Mucosa of gallbladder (tissue), 1 donor: ENCODE measurements around the gene NDUFC1. TPM values are rescaled to one million over a fixed set of nuclear protein-coding genes. Genes with fewer than 3 reads are reported as not detected.
"Not testable (repeated sequence)": the region's sequence is repeated elsewhere in the genome, so short reads cannot be mapped to it uniquely, and the experiment has no call there.

Experiments used
- DNase-seq: peaks from one replicate; pipeline ENCODE4 v3.0.0-alpha.2; 2020; ENCODE audit warnings: low spot score
- total RNA-seq: library from RNA; stranded (reverse); gene quantifications from one replicate; pipeline ENCODE4 v1.2.1, GENCODE V29; 2021
- donor health status: DM: no; HTN: no; CAD: no.

The NDUFC1 gene
- total RNA-seq, 1 donor from 2014 or later = 69.4 TPM

DNA sequence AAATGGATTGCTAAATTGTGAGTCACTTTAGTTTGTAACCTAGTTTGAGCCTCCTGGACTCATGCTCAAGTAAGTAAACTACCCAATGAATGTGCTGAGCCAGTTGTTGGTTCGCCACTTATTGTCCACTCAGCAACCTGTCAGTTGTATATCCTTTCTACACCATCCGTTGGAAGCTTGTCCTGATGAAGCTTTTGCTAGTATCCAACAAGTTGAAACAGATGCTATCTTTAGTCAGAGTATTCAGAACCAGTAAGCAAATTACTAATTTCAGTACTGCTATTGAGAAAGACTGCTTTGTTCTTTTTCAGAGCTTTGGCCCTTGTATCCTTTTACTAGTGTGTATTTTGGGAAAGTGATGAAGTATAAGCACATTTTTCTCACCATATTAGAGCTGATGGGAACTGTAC, 5.3 kb downstream of the NDUFC1 start:
- DNase-seq = no peak

DNA sequence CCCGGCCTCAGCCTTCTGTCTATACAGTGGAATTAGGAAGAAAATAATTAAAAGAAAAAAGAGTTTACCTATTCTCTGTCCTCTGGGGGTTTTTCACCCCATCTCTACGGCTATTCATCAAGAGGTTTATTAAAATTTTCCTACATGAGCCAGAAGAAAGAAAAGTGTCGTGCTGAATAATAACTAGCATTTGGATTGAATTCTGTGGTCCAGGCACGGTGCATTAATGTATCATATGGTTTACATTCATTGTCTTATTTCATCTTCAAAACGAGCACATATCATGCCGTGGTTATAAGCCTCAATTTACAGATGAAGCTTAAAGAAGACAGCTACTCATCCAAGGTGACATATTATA, 6.4 kb downstream of the NDUFC1 start:
- no peak for DNase-seq

DNA sequence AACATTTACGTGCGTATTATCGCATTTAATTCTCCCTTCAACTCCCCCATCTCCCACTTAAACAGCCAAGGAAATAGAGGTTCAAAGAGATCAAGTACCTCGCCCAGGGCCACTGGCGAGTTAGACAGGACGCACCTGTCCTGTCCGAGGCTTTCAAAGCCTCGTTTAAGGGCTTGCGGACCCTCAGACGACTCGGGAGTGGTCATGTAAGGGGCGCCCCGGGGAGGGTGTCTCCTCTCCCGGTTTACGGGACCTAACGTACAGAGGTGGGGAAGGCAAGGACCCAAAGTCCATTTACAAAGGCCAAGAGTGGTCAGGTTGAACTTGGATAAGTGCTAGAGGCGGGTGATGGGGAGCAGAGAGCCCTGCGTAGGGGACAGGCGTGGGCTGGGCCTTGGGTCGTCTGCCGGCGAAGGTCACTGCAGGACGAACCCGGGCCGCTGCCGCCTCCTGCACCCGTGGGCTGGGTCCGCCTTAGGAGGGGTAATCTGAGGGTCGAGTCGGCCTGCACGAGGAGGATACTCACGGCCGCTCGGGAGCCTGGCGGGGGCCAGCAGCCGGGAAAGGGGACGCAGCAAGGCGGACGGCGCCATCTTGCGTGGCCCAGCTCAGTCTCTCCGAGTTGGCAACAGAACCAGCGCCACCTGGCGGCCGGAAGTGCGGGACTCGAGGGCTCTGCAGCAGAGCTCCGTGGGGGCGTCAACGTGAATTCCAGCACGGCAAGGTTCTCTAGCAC, 6.9 kb downstream of the NDUFC1 start:
- DNase-seq = peak; percentile 97

DNA sequence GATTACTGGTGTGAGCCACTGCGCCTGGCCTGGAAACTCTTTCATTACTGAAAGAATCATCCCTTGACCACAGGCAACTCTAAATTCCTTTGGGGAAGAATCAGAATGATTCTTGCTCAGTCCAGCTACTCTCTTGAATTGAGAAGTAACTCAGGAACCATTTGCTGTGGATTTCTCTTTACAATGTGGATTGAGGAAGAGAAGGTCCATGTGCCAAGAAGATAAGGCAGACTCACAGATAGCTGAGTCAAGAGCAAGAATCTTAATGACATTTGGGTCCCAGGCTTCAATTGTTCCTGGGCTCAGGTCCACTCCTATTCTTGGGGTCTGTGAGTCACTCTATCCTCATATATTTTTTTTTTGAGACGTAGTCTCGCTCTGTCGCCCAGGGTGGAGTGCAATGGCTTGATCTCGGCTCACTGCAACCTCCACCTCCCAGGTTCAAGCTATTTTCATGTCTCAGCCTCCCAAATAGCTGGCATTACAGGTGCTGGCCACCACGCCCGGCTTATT, 16.0 kb downstream of the NDUFC1 start:
- no peak for DNase-seq

DNA sequence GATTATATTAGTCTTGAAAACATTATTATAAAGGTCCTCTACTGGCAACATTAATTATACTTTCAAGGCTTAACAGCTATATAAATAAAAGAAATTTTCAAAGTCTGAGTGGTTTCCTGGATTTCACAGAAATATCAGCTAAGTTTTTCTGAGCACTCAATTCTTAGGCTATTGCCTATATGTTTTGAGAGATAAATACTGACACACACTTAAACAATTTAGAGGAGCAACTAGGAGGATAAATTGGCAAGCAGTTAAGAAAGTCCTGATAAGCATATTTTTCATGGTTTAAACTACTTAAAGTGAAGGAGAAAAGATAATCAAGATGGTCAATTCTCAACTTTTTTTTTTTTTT, 19.6 kb downstream of the NDUFC1 start:
- no peak for DNase-seq

DNA sequence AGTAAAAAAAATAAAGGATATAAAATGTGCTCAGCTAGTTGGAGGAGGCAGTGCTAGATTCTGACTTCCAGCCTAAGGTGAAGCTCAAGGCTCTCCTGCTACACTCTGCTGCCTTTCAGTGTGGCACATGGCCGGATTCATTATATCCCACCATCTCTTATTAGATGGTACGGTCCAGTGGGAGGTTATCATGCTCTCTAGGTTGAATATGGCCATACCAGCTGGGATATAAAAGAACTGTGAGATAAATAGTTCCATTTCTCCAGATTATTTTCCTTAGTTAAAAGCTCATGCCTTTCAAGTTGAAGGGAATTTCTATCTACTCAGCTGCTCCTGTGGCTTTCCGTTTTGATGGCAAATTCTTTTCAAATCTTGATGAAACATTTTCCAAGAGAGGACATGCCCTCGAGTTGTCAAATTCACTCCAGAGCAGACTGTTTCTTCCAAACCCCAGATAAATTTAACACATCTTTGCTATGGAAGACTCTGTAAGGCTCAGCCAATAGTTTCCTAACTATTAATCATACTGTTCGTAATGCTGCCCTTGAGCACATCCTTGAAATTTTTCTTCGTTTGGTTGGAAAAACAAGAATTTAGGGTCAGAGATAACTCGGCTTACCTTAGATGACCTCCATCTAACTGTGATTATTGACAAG, 20.1 kb downstream of the NDUFC1 start:
- no peak for DNase-seq

DNA sequence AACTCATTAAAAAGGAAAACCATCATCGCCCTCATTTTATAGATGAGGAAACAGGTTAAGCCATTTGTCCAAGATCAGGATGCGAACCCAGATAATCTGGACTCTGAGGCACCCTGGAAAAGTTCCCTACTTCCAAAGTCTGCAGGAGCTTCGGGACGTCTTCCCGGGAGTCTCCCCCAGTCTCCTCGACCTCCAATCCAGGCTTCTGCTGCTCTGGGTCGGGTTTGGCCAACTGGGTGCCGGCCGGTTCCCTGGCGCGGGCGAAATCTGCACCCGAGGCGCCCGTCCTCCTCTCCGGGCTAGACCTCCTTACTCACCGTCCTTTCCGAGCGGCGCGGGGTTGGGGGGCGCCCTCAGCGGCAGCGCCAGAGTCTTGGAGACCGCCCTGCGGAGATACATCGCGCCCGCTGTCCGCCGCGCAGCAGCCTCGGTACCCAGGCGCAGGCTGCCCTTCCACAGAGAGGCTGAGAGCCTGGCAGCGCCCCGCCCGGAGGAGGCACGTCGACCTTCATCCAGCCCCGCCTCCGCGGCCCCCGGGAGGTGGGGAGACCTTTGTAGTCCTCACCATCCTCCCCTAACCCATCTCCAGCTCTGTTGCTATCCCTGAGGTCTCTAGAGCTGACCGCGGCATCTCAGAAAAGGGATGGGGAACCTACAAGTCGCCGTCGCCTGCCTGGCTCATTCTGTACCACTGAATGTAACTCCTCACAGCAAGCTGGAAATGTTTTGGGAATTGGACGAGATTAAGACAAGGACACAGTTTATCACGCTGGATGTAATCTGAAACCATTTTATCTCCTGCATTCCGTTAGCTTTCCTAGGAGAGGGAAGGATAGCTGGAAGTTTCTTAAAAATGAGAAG, 22.3 kb downstream of the NDUFC1 start, which contains the start of gene MGARP:
Gene MGARP, minus strand, starts transcription at position 466 of the 861 bp plus-strand sequence. Its CDS starts 67 bp downstream, at position 399.
- DNase-seq = no peak

DNA sequence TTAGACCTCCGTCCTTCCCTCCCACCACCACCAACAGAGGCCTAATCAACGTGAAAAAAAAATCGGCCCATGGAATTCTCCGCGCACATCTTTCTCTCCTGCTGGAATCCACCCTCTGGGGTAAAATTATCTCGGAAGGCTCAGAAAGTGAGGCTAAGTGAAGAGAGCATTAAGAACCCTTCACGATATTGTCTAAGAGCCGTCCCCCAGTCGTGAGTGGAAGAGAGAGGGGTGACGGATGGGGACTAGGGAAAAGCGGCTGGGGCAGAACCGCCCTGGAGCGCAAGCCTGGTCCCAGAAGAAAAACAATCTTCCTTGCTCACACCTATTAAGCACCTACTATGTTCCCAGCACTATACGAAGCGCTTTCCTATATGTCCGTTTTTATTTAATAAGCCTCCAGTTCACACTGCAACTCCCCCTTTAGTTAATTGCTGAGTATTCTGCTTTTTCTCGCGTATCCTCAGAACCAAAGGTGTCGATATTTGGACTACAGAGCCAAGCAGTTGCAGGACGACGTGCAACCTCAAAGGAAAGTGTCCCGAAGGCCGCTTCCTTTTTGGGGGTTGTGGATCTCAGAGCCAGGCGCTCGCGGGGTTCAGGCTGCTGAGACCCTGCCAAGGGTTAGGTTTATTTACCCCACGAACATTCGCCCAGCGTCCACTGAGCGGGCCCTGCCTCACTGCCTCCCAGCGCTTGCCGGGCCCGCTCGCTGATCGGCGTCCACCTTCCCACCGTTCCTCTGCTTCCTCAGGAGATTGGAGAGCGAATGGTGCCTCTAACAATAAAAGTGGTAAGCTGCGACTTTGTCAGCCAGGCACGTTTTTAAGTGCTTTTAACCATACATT, 23.1 kb downstream of the NDUFC1 start:
- no peak for DNase-seq

DNA sequence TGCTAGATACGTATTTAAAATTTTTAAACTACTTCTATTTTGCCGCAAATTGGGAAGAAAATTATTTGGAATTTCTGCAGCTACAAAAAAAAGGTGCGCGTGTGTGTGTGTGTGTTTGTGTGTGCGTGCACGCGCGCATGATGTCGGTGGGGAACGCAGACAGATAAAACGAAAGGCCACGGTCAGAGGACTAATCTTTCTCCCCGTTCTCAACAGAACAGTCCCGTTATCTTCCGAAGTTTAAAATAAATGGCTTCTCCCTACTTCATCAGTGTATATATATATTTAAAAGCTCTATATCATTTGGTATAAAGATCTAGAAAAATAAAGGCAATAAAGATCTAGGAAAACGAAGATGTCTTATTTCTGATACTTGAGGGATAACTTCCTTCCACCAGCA, 23.8 kb downstream of the NDUFC1 start:
- DNase-seq = no peak

DNA sequence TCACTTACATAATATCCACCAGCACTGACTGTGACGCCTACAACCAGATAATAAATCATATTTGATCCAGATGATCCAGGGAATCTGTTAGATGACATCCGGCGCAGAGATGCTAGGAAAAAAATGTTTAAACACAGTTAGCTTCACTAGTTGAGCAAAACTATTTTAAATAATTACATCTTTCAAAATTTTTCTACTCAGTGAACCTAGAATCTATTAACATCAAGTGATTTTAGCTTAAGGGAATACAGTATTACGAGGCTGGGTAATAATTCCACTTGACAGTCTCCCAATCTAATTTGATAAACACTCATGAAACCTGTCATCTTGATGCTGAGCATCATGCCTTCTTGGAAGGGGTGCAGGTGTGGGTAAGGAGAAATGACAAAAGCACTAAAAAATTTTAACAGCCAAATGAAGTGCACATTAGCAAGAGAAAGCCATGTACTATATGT, 27.0 kb downstream of the NDUFC1 start:
- DNase-seq = no peak

DNA sequence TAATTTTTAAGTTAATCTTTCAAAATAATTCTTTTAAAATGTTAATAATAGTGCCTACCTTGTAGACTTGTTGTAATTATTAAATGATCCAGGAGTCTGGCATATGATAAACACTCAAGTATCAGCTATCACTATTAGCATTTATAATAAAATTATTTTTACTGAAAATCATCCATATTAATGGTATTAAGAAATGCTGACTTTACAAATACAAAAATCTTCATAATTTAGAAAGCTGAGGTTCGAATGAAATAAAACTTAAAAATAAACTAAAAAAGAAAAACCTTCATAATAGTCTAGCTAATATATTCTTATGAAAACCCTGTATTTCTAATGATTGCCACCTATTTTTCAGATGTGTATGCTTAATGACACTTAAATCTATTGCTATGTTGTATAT, 27.5 kb downstream of the NDUFC1 start:
- DNase-seq = no peak

DNA sequence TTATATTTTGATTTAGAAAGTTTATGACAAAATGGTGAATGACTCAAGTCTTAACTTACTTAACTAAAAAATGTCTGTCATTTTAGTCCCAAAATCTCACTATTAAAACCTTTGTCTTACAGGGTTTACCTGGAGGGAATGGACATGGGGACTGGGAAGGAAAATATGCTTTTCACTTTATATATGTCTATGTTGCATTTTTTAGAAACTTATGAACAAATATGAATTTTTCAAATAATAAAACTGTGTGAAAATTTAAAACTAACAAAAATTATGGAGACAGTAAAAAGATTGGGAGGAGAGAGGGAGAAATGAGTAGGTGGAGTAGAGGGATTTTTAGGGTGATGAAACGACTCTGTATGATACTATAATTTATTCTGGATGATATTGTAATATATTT, 28.4 kb downstream of the NDUFC1 start:
- no peak for DNase-seq

DNA sequence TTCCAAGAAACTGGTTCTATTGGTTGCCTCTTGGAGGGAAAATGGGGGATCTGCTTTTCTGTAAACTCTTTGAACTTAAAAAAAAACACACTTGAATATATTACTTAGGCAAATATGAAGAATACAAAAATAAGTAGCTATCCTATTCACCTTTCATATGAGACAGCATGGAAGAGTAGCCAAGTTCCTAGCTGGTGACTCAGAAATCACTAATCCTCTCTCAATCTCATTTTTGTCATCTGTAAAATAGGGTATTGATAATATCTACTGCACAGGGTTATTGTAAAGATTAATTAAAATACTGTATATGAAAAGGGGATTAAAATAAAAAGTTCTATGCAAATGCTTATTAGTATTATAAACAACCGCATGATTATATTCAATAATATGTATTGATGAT, 35.0 kb downstream of the NDUFC1 start:
- no peak for DNase-seq

DNA sequence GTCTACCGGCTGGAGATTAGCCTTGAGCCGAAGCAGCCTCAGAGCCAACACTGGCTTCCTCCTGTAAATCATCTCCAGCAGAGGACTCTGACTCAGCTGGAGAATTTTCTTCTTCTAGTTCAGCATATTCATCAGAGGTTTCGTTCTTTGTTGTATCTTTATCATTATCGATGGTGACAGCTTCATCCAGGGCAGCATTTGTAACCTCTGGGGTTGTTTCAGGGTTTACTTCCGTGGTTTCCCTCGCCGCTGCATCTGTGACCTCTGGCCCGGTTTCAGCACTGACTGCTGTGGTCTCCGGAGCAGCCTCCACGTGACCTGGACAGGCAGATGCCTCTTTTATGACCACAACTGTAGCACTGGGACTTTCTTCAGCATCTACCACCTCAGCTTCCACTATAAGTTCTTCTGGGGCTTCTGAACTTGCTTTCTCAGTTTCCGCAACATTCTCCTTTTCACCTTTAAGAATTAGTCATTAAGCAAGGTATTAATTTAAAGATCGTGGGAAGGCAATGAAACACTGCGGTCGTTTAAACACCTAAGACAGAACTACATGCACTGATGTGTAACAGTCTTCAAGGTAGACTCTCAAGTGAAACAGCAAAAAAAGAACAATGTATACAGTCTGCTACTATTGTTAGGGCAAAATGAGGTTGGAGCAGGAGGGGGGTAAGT, 35.6 kb downstream of the NDUFC1 start:
- DNase-seq = peak; percentile 71

DNA sequence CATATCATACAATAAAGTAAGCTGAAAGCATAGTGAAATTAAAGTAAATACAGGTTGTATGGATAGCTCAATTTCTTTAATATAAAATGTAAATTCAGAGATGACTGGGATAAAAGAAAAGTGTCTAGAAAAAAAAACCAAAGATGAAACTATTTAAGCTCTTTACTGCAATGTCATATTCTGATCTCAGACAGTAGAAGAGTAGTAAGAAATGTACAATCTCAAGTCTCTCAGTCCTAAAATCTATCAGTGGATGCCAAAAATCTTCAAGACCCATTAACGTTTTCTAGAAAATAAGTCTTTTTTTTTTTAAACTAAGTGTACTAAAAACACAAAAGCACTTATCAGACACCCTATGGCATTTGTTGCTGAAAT, 36.1 kb downstream of the NDUFC1 start:
- no peak for DNase-seq

DNA sequence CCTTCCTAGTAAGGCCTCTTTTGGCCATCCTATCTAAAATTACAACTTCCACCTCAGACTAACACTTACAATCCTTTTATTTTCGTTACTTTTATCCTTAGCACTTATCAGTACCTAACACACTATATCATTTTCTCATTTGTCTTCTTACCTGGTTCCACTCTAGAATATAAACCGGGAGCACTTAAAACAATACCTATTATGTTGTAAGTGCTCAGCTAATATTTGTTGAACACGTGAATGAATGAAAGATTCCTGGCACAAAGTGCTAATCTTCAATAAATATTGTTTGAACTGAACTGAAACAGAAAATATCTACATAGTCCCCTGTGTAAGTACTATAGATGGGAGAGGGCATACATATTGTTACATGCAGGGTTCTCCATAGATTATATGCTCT, 36.6 kb downstream of the NDUFC1 start:
- no peak for DNase-seq

DNA sequence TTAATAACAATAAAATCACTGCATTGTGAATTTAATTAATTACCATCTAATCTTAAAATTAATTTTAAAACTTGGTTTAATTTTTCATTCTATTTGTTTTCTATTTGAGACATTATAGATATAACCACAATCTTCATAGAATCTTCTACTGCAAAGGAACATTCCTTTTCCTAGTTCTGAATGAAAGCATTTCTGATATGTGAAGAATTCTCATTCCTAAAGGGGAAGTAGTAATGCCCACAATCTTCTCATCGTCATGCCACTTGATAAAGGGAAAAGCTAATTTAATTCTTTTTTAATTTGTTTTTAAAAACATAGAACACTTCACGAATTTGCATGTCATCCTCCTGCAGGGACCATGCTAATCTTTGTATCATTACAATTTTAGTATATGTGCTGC, 45.9 kb downstream of the NDUFC1 start:
- no peak for DNase-seq

DNA sequence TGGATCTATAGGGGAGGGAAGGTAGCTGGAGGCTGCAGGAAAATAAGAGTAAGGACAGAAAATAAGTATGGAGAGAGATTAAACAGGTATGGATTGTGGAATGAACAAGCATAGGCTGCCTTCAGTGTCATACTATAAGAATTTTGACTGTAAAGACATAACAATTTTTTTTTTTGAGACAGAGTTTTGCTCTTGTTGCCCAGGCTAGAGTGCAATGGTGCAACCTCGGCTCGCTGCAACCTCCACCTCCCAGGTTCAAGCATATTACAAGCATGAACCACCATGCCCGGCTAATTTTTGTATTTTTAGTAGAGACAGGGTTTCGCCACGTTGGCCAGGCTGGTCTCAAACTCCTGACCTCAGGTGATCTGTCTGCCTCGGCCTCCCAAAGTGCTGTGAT, 46.7 kb downstream of the NDUFC1 start:
- DNase-seq = not testable (repeated sequence)

DNA sequence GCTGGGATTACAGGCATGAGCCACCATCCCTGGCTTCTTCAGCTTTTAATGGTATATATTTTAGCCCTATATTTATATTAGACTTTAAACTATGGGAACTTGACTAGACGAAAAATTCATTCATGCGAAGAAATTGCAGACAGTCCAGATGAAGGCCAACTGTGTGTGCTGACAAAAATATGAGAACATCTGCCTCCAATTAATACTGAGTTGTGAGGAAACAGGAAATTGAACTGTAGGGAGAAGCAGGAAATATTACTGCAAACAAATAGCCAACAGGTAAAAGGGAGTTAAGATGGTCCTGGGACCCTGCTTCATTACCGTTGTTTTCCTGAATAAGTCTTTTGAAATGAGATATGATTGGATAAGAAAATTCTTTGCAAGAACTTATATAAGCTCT, 48.6 kb downstream of the NDUFC1 start:
- no peak for DNase-seq

DNA sequence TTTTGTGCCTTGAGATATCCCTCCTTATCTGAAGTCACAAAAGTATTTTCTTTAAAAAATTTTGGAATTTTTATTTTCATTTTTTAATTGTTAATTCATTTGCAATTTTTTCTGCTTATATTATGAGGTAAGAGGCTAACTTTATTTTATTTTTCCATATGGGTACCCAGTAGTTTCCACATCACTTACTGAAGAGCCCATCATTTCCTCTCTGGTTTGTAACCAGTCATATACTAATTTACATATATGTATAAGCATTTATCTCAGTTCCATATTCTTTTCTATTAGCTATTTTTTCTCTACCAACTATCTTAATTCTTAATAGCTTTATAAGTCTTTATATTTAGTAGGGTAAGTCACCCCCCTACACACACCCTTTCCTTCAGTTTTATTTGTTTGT, 49.2 kb downstream of the NDUFC1 start:
- no peak for DNase-seq

DNA sequence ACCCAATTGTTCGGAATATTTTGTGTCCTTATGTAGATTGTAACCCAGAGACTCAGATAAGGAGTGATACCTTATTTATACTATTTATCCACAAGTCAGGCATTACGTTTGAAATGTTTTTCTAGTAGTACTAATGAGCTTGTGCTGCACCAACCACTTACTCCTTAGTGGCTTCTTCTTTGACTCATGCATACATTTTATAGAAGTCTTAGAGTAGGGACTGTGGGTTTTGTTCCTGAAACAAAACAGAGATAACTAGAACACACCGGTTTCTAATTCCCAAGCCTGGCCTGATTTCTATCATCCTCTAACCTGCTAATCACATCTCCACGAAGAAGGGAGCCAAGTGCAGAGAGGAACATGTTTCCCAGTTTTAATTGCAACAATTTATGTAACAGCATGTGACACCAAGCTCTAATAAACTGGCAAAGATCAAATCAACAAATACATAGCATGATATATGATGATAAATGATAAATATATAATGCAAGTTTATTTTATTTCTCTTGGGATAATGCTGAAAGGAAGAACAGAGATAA, 54.5 kb downstream of the NDUFC1 start:
- no peak for DNase-seq
